ENCODE data around the gene OR14J1.
"Not testable (repeated sequence)": the region's sequence is repeated elsewhere in the genome, so short reads cannot be mapped to it uniquely, and the experiment has no call there.

Gene OR14J1

GRCh38 chr6:29301316-29301715 is at the start of gene OR14J1:
Gene OR14J1, plus strand, starts transcription at chr6:29301701. Its CDS starts 4,989 bp downstream, at chr6:29306690.
- DNase-seq: no peak

- no peak for DNase-seq
Observed at GRCh38 chr6:29251736-29252135, 49.8 kb upstream of the OR14J1 start.

GRCh38 chr6:29255530-29255929 is 46.0 kb upstream of the OR14J1 start:
- no peak for DNase-seq

- DNase-seq: no peak
Observed at GRCh38 chr6:29259721-29260120, 41.8 kb upstream of the OR14J1 start.

- no peak for DNase-seq
Observed at GRCh38 chr6:29263001-29263400, 38.5 kb upstream of the OR14J1 start.

- no peak for DNase-seq
Observed at GRCh38 chr6:29294499-29294914, 7.0 kb upstream of the OR14J1 start.

GRCh38 chr6:29295181-29295585 is 6.3 kb upstream of the OR14J1 start:
- DNase-seq: no peak

GRCh38 chr6:29295623-29296022 is 5.9 kb upstream of the OR14J1 start:
- DNase-seq: no peak

GRCh38 chr6:29319931-29320330 is 18.4 kb downstream of the OR14J1 start:
- no peak for DNase-seq

GRCh38 chr6:29323332-29323731 is 21.8 kb downstream of the OR14J1 start:
- not testable (repeated sequence) for DNase-seq

- no peak for DNase-seq
Observed at GRCh38 chr6:29325777-29326176, 24.3 kb downstream of the OR14J1 start.

GRCh38 chr6:29332676-29333075 is 31.2 kb downstream of the OR14J1 start:
- DNase-seq: no peak

GRCh38 chr6:29336269-29336668 is 34.8 kb downstream of the OR14J1 start:
- DNase-seq: no peak

GRCh38 chr6:29345380-29345779 is 43.9 kb downstream of the OR14J1 start:
- DNase-seq: no peak

- DNase-seq: not testable (repeated sequence)
Observed at GRCh38 chr6:29349348-29349747, 47.8 kb downstream of the OR14J1 start.

- no peak for DNase-seq
Observed at GRCh38 chr6:29354980-29355379, 53.5 kb downstream of the OR14J1 start.

GRCh38 chr6:29355603-29356002 is 54.1 kb downstream of the OR14J1 start:
- no peak for DNase-seq

Measured in activated naive CD4-positive, alpha-beta T cell treated with anti-CD3 and anti-CD28 coated beads, Interleukin-2, amount 50 U/mL, for 16 hours (primary cell).